GM12874 (cell line): Measurements from ENCODE around the gene CNNM4.

ENCODE experiments used
- TF ChIP-seq, protein P1 (sequence below): IDR thresholded peaks from 2 replicates; pipeline ENCODE4 v1.5.1; 2011; ENCODE audit warnings: low read depth, mild to moderate bottlenecking, control low read depth, low read length, moderate library complexity; ENCODE audit not compliant: insufficient read depth

Gene CNNM4

DNA sequence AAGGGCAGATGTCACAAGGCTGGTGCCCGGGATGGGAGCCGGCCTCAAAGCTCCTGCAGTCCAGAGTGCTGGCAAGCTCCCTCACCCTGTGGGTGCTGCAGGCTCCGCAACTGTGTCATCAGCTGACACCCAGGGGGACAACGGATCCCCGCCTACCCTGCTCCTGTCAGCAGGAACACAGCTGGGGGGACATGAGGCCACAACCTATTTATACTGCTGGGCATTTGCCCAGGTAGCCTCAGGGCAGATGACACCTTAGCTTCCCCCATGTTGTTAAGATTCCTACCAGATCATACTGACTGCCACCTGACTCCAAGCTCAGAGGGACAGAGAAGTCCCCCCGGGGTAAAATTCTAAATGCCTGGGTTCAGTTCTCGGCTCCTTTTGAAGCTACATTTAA lies 81.9 kb downstream of the CNNM4 start:
- TF ChIP-seq, protein P1, sequence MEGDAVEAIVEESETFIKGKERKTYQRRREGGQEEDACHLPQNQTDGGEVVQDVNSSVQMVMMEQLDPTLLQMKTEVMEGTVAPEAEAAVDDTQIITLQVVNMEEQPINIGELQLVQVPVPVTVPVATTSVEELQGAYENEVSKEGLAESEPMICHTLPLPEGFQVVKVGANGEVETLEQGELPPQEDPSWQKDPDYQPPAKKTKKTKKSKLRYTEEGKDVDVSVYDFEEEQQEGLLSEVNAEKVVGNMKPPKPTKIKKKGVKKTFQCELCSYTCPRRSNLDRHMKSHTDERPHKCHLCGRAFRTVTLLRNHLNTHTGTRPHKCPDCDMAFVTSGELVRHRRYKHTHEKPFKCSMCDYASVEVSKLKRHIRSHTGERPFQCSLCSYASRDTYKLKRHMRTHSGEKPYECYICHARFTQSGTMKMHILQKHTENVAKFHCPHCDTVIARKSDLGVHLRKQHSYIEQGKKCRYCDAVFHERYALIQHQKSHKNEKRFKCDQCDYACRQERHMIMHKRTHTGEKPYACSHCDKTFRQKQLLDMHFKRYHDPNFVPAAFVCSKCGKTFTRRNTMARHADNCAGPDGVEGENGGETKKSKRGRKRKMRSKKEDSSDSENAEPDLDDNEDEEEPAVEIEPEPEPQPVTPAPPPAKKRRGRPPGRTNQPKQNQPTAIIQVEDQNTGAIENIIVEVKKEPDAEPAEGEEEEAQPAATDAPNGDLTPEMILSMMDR: no peak

DNA sequence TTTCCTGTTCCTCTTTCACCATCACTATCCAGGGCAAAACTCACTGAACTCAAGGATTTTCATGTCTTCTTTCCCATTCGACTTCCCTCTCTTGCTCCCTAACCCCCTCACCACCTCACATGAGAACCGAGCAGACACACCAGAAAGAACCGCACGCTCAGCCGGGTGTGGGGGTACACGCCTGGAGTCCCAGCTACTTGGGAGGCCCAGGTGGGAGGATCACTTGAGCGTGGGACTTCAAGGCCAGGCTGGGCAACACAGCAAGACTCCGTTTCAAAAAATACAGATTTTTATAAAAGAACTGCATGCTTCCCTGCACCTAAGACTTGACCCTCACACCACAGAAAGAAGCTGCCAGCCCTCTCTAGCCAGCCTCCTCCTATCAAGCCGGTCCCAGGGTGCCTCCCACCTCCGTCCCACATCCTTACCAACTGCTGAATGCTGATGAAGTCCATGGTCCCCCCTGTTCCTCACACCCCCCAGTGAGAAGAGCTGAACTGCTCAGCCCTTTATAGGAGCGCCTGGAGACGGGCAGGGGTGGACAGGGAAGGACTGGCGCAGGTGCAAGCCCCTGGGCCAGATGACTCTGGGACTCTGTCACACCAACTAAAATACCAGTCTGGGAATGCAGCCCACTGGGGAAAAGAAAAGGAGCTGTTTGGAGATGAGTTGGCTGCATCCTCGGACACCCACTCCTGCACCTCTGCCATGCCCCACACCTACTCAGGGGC lies 83.0 kb downstream of the CNNM4 start, which contains the start of gene ANKRD23:
Gene ANKRD23, minus strand, starts transcription at position 484 of the 731 bp plus-strand sequence. Its CDS starts 29 bp downstream, at position 455.
- TF ChIP-seq, protein P1: no peak

DNA sequence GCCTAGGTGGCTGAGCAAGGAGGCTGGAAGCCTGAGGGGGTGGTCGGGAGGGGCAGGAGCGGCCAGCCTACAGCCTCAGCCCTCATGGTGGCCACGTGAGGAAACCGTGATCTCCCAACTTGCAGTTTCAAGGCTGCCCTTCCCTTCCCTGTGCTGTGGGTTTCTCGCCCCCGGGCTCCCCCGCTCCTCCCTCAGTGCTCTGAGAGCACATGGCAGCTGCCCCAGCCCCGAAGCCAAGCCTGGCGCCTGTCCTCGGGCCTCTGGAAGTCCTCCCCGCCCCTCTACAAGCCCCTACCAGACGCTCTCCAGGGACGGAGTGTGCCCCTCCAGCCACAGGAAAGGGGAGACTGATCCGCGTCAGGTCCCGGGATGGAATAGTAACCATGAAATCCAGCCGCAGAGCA lies 83.7 kb downstream of the CNNM4 start:
- TF ChIP-seq, protein P1: no peak

DNA sequence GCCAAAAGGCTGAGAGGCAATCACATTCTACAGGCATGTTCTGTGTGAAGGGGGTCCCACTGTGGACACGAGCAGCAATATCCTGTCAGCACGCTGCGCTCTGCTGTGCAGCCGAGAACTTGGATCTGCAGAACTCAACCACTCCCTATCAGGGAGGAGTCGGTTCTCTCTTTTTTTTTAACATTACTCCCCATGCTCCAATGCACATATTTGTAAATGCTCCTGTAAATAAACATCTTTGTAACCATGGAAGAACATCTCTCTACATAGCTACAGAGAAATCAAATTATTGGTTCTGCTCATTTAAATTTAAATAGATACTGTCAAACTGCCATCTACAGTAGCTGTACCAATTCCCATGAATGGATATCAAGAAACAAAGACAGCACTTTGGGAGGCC lies 86.1 kb downstream of the CNNM4 start:
- TF ChIP-seq, protein P1: no peak

DNA sequence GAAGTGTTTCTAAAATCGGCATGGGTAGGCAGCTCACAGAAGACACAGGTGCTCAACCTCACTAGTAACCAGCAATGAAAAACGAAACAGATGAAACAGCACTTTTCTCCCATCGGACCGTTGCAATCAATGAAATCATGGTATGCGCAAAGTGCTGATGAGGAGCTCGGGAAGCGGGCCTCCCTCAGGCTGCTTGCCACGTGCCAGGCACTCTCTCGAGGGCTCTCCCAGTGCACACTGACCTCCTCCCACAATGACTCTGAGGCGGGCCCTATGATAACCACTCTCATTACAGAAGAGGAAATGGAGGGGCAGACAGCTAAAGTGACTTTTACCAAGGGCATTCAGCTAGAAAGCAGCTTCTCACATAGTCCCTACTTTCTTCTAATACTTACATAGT lies 86.9 kb downstream of the CNNM4 start:
- TF ChIP-seq, protein P1: no peak

DNA sequence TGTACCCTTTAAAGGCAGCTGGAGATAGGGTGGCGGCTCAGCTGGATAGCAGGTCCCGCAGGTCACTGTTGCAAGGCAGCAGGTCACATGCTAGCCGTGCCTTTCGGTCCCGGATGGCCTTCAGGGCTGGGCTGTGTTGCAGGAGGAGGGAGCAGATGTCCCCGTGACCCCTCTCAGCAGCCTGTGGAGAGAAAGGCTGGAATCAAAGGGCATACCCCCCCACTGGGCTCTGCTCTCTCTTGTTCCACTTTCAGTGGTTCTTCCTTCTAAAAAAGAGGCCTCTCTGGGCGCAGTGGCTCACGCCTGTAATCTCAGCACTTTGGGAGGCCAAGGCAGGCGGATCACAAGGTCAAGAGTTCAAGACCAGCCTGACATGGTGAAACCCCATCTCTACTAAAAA lies 87.6 kb downstream of the CNNM4 start:
- TF ChIP-seq, protein P1: no peak

DNA sequence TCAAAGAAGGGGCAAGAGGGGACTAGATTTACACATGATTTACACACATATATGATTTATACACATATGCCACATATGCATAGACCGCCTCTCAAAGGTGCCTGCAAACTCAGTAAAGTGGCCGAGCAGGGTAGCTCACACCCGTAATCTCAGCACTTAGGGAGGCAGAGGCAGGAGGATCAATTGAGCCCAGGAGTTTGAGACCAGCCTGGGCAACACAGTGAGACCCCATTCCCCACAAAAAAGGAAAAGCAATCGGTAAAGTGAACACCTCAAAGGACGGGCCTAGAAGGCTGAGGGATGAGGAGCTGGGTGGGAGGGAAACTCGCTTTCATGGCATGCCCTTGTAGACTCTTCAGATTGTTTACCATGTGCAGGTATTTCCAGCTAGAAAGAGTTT lies 92.0 kb downstream of the CNNM4 start:
- TF ChIP-seq, protein P1: no peak
